NCI-H1048 (cell line): ENCODE measurements around the gene PVR.
"Not testable (repeated sequence)": the region's sequence is repeated elsewhere in the genome, so short reads cannot be mapped to it uniquely, and the experiment has no call there.

Experiments used
- DNase-seq: peaks from one replicate; lab custom pipeline; 2025; lab: John Stamatoyannopoulos, UW

PVR gene

DNA sequence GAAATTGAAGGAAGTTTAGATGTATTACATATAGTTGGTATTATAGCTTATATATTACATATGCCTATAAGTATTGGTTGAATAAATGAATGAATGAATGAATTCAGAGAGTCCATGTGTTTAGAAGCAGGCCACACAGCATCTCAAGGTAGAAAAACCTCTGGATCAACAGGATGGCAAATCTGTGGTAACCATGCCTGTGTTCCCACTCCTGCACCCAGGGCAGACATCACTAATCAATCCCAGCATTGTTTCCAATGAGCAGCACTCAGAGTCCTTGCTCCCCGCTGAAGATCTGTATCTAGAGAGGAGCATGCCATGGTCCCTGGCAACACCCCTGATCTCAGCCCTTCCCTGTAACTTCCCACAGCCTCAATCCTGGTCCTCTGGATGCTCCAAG lies 28.5 kb downstream of the PVR start:
- DNase-seq, result no peak

GRCh38 chr19:44673510-44673909 lies 29.8 kb downstream of the PVR start:
- no peak for DNase-seq

DNA sequence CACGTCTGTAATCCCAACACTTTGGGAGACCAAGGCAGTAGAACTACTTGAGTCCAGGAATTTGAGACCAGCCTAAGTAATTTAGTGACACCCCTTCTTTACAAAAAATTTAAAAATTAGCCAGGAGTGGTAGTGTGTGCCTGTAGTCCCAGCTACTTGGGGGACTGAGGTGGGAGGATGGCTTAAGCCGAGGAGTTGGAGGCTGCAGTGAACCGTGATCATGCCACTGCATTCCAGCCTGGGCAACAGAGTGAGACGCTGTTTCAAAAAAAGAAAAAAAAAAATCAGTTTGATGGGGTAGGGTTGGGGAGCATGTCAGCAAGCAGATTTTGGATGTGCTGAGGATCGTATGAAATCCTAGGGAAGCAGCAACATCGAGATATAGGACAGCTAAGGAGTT lies 31.8 kb downstream of the PVR start:
- DNase-seq, result no peak

GRCh38 chr19:44677019-44677811 lies 33.5 kb downstream of the PVR start:
- no peak for DNase-seq

- DNase-seq, result no peak
These were observed 36.8 kb downstream of the PVR start for GRCh38 chr19:44680536-44680935.

DNA sequence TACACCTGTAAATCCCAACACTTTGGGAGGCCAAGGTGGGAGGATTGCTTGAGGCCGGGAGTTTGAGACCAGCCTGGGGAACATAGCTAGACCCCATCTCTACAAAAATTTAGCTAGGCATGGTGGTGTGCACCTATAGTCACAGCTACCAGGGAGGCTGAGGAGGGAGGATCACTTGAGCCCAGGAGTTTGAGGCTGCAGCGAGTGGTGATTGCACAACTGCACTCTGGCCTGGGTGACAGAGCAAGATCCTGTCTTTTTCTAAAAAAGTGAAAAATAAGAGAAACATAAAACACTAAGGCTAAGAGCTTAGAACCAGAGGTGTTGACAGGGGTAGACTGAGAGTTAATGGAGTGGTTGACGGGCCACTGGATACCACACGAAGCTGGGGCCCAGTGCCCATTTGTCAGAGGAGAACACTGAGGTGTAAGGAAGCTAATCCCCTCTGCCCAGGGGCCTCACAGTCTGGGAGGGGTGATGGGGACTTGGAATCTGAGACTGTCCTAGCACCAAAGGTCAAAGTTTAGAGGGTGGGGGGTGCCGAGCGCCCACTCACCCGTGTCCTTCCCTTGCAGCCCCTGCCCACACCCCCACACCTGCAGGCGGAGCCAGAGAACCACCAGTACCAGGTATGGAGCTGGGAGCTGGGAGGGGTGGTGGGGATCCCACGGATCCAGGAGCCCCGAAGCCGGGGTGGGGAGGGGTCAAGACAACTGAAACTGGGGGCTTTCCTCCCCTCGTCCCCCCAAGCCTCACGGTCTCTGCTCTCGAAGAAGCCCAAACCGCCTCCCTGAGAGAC lies 38.5 kb downstream of the PVR start:
- no peak for DNase-seq

DNA sequence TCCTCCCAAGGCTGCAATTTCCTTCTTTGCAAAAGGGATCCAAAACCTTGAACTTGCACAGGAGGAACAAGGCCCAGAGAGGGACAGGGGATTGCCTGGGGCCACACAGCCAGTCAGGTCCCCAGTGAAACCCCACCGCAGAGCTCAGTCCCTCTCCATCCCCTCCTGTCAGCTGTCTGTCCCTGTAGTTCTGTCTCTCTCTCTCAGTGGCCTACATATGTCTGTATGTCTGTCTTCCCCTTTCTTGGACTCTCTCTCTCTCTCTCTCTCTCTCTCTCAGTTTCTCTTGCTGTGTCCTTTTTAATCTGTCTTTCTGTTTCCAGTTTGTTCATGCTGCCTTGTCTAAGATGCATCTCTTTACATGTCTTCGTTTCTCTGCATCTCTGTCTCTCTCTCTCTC lies 39.1 kb downstream of the PVR start:
- no peak for DNase-seq

- no peak for DNase-seq
These were observed 39.9 kb downstream of the PVR start for GRCh38 chr19:44683434-44684210.

DNA sequence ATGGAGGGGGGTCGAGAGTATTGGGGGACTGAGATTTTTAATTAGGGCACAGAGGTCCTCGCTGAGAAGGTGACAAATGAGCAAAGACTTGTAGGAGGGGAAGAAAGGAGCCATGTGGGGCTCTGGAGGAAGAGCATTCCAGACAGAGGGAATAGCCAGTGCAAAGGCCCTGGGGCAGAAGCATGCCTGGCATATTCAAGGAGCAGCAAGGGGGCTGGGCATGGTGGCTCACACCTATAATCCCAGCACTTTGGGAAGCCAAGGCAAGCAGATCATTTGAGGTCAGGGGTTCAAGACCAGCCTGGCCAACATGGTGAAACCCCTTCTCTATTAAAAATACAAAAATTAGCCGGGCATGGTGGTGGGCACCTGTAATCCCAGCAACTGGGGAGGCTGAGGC lies 40.7 kb downstream of the PVR start:
- DNase-seq, result not testable (repeated sequence)

GRCh38 chr19:44684892-44685863 lies 41.5 kb downstream of the PVR start:
- no peak for DNase-seq

- DNase-seq, result no peak
These were observed 42.2 kb downstream of the PVR start for GRCh38 chr19:44685877-44686276.

DNA sequence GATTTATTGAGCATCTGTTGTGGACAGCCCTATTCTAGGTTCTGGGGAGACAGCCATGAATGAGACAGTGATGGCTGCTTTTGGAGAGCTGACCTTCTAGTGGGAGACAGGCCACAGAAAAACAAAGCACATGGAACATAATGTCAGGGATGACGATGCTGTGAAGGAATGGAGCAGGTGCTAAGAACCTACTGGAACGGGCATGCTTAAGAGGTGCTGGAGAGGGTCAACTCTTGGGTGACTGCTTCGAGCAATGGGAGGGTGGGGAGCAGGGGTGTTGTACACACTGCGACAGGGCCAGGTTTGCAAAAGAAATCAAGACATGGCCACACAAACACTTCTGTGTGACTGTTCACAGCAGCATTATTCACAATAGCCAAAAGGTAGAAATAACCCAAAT lies 43.2 kb downstream of the PVR start:
- DNase-seq, result no peak

GRCh38 chr19:44687888-44688287 lies 44.2 kb downstream of the PVR start:
- no peak for DNase-seq

GRCh38 chr19:44689290-44690130 lies 45.8 kb downstream of the PVR start:
- peak; percentile 41 for DNase-seq

GRCh38 chr19:44690131-44690440 lies 46.4 kb downstream of the PVR start:
- no peak for DNase-seq

DNA sequence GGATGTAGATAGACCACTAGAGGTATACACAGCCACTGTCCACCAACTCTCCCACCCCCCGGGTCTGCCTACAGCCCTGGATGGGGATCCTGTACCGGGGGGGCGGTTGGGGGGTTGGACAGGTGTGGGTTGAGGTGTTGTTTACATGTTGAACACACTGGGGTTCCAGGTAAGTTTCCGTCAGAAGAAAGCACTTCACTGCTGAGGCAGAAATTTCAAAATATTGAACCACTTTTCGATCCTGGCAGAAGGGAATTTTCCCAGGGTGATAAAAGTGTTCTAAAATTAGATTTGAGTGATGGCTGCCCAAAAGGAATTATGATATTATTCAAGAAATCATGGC lies 48.6 kb downstream of the PVR start:
- DNase-seq, result no peak

- no peak for DNase-seq
These were observed 50.5 kb downstream of the PVR start for GRCh38 chr19:44694184-44694579.

- no peak for DNase-seq
These were observed 53.4 kb downstream of the PVR start for GRCh38 chr19:44696939-44697669.

GRCh38 chr19:44697670-44698034 lies 53.9 kb downstream of the PVR start:
- DNase-seq, result no peak

DNA sequence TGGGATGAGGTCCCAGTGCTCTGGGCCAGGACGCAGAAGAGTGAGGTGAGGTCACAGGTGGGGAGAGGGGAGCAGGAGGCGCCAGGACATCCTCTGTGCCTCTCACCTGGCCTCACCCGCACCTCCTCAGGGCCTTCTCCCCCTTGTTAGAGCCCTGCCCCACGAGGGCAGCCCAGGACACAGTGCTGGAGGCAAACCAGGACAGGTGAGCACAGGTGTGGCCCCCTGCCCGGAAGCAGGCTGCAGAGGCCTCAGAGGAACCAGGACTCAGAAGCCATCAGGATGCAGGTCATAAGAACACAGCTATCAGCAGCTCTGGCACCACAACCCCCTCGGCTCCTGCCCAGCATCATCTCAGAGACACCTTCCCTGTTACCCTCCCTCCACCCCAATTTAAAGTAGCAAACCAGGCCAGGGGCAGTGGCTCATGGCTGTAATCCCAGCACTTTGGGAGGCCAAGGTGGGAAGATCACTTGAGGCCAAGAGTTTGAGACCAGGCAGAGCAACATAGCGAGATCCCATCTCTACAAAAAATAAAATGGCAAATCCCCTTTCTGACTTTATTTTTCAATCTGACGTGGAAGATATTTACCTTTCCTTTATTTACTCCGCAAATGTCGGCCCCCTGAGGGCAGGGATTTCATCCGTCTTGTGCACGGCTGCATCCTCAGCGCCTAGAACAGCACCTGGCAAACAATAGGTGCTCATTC lies 54.9 kb downstream of the PVR start, which contains the start of gene CEACAM16:
CEACAM16 (plus strand) TSS at position 660 of the 710 bp plus-strand sequence. CDS start 2,306 bp downstream, outside the sequence.
- no peak for DNase-seq
